HepG2 (cell line): ENCODE data around the gene DNAJC18. TPM values are rescaled to one million over a fixed set of nuclear protein-coding genes. Genes with fewer than 3 reads are reported as not detected.

Experiments used
- ATAC-seq: fragments of 200-7000 bp; cut with Tn5 transposase; 3 replicates; pipeline ENCODE4 v1.9.1; 2020; ENCODE audit warnings: mild to moderate bottlenecking, moderate library complexity
- BruUV-seq: library from RNA; stranded (reverse); fragments of 400-500 nt; replicated peaks from 2 replicates; lab custom pipeline; 2021; lab: Mats Ljungman, UMichigan
- CTCF ChIA-PET: fragments of 300-600 bp; formaldehyde crosslinking; extraction: SDS; loops from one replicate; lab custom pipeline; 2021; ENCODE audit warnings: low total read pairs, inconsistent platforms, low intra/inter-chr PET ratio; lab: Yijun Ruan, JAX
- POLR2A ChIA-PET: fragments of 350-600 bp; sonication (Branson Sonifier 250); formaldehyde crosslinking; loops from one replicate; lab custom pipeline; 2020; ENCODE audit warnings: antibody characterized with exemption, inconsistent platforms; lab: Yijun Ruan, JAX
- DNase-seq: peaks from one replicate; pipeline ENCODE4 v3.0.0-alpha.2; 2015; ENCODE audit warnings: low spot score
- FAIRE-seq: peaks from 3 replicates; lab custom pipeline; 2011; peaks lifted over from hg19 to GRCh38; lab: Jason Lieb, UNC
- H2AFZ ChIP-seq: one replicate; pipeline ENCODE4 v1.6.1; 2011; ENCODE audit warnings: low read length, inconsistent platforms
- H3K27ac ChIP-seq: fragments of 300-600 bp; 3 replicates; pipeline ENCODE4 v1.8.0; 2011; ENCODE audit warnings: mixed run types, mild to moderate bottlenecking, mixed read lengths, low read length, inconsistent platforms; ENCODE audit not compliant: insufficient read depth; ENCODE audit errors: extremely low read length
- H3K27me3 ChIP-seq, 2 experiments: fragments of 200-600 bp in 1 of 2; 2 replicates in 1 of 2; 3 replicates in 1 of 2; pipeline versions ENCODE4 v1.6.0 to v1.8.0; 2011; ENCODE audit warnings: low read length in 2 of 2, mild to moderate bottlenecking in 2 of 2, moderate library complexity in 2 of 2, inconsistent platforms in 1 of 2; ENCODE audit not compliant: insufficient read depth in 2 of 2, control insufficient read depth in 1 of 2
- H3K36me3 ChIP-seq, 2 experiments: fragments of 200-600 bp in 1 of 2; replicated peaks in 1 of 2; 2 replicates in 1 of 2; 3 replicates in 1 of 2; pipeline versions ENCODE4 v1.5.1 to v1.8.0; 2011; ENCODE audit warnings: low read length in 2 of 2, inconsistent platforms in 1 of 2; ENCODE audit not compliant: insufficient read depth in 2 of 2, control insufficient read depth in 1 of 2
- H3K4me1 ChIP-seq: 2 replicates; pipeline ENCODE4 v1.5.1; 2012; ENCODE audit warnings: low read length, inconsistent platforms; ENCODE audit not compliant: insufficient read depth
- H3K4me2 ChIP-seq: 2 replicates; pipeline ENCODE4 v1.6.0; 2011; ENCODE audit warnings: low read depth, low read length, inconsistent platforms
- H3K4me3 ChIP-seq, 3 experiments: fragments of 200-600 bp in 1 of 3; sonication (generic), shearing (Covaris generic) in 1 of 3; replicated peaks in 1 of 3; 2 replicates each; pipeline ENCODE4 v1.5.1; 2011 to 2016; ENCODE audit warnings: low read length in 3 of 3, inconsistent platforms in 2 of 3, low read depth in 2 of 3, mild to moderate bottlenecking in 2 of 3, control low read depth in 1 of 3, mixed read lengths in 1 of 3; ENCODE audit not compliant: insufficient read depth in 1 of 3
- H3K79me2 ChIP-seq: one replicate; pipeline ENCODE4 v1.6.1; 2011; ENCODE audit warnings: low read length, inconsistent platforms; ENCODE audit not compliant: insufficient read depth
- H3K9ac ChIP-seq: 2 replicates; pipeline ENCODE4 v1.6.0; 2011; ENCODE audit warnings: mild to moderate bottlenecking, low read depth, low read length, inconsistent platforms; ENCODE audit not compliant: insufficient read depth
- H3K9me3 ChIP-seq: 2 replicates; pipeline ENCODE4 v1.5.1; 2012; ENCODE audit warnings: mild to moderate bottlenecking, low read length
- H4K20me1 ChIP-seq: 2 replicates; pipeline ENCODE4 v1.6.0; 2011; ENCODE audit warnings: inconsistent platforms, mild to moderate bottlenecking, low read length, moderate library complexity; ENCODE audit not compliant: insufficient read depth
- CTCF ChIP-seq: sonication (generic); formaldehyde crosslinking; IDR thresholded peaks from 2 replicates; pipeline ENCODE4 v1.5.0; 2020; ENCODE audit warnings: mild to moderate bottlenecking, missing genetic modification reagents, moderate library complexity
- DMTF1 ChIP-seq: sonication (generic); formaldehyde crosslinking; IDR thresholded peaks from 2 replicates; pipeline ENCODE4 v1.4.0; 2020; ENCODE audit warnings: mild to moderate bottlenecking, missing genetic modification reagents
- FOSL2 ChIP-seq: sonication (generic); formaldehyde crosslinking; IDR thresholded peaks from 2 replicates; pipeline ENCODE4 v1.4.0; 2020; ENCODE audit warnings: missing genetic modification reagents
- FUBP1 ChIP-seq: sonication (generic); formaldehyde crosslinking; IDR thresholded peaks from 2 replicates; pipeline ENCODE4 v1.5.1; 2020; ENCODE audit warnings: missing genetic modification reagents, mild to moderate bottlenecking, borderline replicate concordance
- LCORL ChIP-seq, 2 experiments: fragments of 450-650 bp in 1 of 2; sonication (generic) in 1 of 2; formaldehyde crosslinking in 1 of 2; IDR thresholded peaks; 2 replicates each; pipeline versions ENCODE4 v1.5.0 to v1.6.1; 2017 to 2020; ENCODE audit warnings: antibody characterized with exemption in 1 of 2, missing genetic modification reagents in 1 of 2
- MEIS1 ChIP-seq: sonication (generic); formaldehyde crosslinking; IDR thresholded peaks from 2 replicates; pipeline ENCODE4 v1.9.0; 2021; ENCODE audit warnings: mild to moderate bottlenecking, missing genetic modification reagents, moderate library complexity, borderline replicate concordance
- RARA ChIP-seq: IDR thresholded peaks from 2 replicates; pipeline ENCODE4 v1.6.1; 2016; ENCODE audit warnings: missing genetic modification reagents, missing compliant biosample characterization
- RXRA ChIP-seq: sonication (generic); formaldehyde crosslinking; IDR thresholded peaks from 2 replicates; pipeline ENCODE4 v1.5.1; 2020; ENCODE audit warnings: missing genetic modification reagents
- SIN3B ChIP-seq: fragments of 150-350 bp; IDR thresholded peaks from 2 replicates; pipeline ENCODE4 v1.6.1; 2014; ENCODE audit warnings: low read length
- SPEN ChIP-seq: sonication (generic); formaldehyde crosslinking; IDR thresholded peaks from 2 replicates; pipeline ENCODE4 v1.5.1; 2020; ENCODE audit warnings: low read depth, mild to moderate bottlenecking, missing genetic modification reagents
- TFAP4 ChIP-seq: sonication (generic); IDR thresholded peaks from 2 replicates; pipeline ENCODE4 v1.6.1; 2016; ENCODE audit warnings: low read depth, borderline replicate concordance
- ZNF543 ChIP-seq: sonication (generic); formaldehyde crosslinking; IDR thresholded peaks from 2 replicates; pipeline ENCODE4 v1.4.0; 2020; ENCODE audit warnings: mild to moderate bottlenecking, missing genetic modification reagents
- ZNF615 ChIP-seq: sonication (generic); formaldehyde crosslinking; IDR thresholded peaks from 2 replicates; pipeline ENCODE4 v1.5.0; 2020; ENCODE audit warnings: mild to moderate bottlenecking, missing genetic modification reagents, borderline replicate concordance
- ZNF709 ChIP-seq: sonication (generic); formaldehyde crosslinking; IDR thresholded peaks from 2 replicates; pipeline ENCODE4 v1.5.0; 2020; ENCODE audit warnings: mild to moderate bottlenecking, missing genetic modification reagents
- ZSCAN22 ChIP-seq: sonication (generic); formaldehyde crosslinking; IDR thresholded peaks from 2 replicates; pipeline ENCODE4 v1.4.0; 2020; ENCODE audit warnings: mild to moderate bottlenecking, missing genetic modification reagents
- WGBS: methylation state at CpG from one replicate; pipeline ENCODE4 v1.1.6; 2017; ENCODE audit warnings: low lambda C conversion rate; 5-methylcytosine and 5-hydroxymethylcytosine counted together
- in situ Hi-C: cut with HindIII; loops from 2 replicates; pipeline ENCODE4 v1.10.0; 2017; ENCODE audit warnings: low pct_unique_long_range_greater_than_20kb; ENCODE audit not compliant: extremely low pct_ligation_motif_present
- intact Hi-C: fragments of 100-400 bp; cut with micrococcal nuclease; formaldehyde crosslinking; loops from one replicate; pipeline ENCODE4 v1.10.0; 2022; ENCODE audit not compliant: unreplicated experiment
- polyA plus RNA-seq, 8 experiments: library from polyadenylated mRNA; depleted of rRNA in 3 of 8; stranded (reverse) in 7 of 8; unstranded in 1 of 8; fragments of >200 nt; fragmentation: Illumina TruSeq in 4 of 8; extraction: Trizol in 4 of 8; gene quantifications; 2 replicates each; pipeline versions ENCODE4 v1.2.1 to v1.2.3, GENCODE V29; 2011 to 2016; ENCODE audit warnings: low read depth in 4 of 8, missing spikeins in 1 of 8, mixed read lengths in 1 of 8; ENCODE audit not compliant: insufficient read depth in 1 of 8
- total RNA-seq, 5 experiments: library from RNA; depleted of rRNA; stranded (reverse); fragments of >200 nt; fragmentation: Illumina TruSeq; extraction: Trizol; gene quantifications; 2 replicates each; pipeline ENCODE4 v1.2.3, GENCODE V29; 2016; ENCODE audit warnings: low read depth in 1 of 5

DNAJC18 gene
- total and polyA plus RNA-seq, 2 of the 13 experiments (the other 11 are each of a cell fraction or from before 2014, with no cell fraction given), result 6.5 to 6.6 TPM

- no peak for TF ChIP-seq FUBP1 (CRISPR knock-in tag)
Measured at GRCh38 chr5:139396691-139397090, 42.6 kb downstream of the DNAJC18 start (continued).

- no peaks in the 10 kb centered on the region for H3K79me2 ChIP-seq
- peaks cover 11% of the 10 kb centered on the region for H3K4me1 ChIP-seq
- H3K4me3 ChIP-seq, result no peak overlapping the region
- in situ Hi-C loops, result no loop called here
- H3K27me3 ChIP-seq, result no peaks in the 10 kb centered on the region
- H2AFZ ChIP-seq, result no peak overlapping the region
- BruUV-seq, result no TSS peak
- H4K20me1 ChIP-seq, result no peaks in the 10 kb centered on the region
- no peaks in the 10 kb centered on the region for H3K9me3 ChIP-seq
- WGBS, result 84% methylated on average over 6 of the region's 8 CpGs
- no peaks in the 10 kb centered on the region for H3K36me3 ChIP-seq
- peak; percentile 59 for ATAC-seq
- H3K27ac ChIP-seq, result no peak overlapping the region
- DNase-seq, result no peak
- ChIA-PET POLR2A (interaction anchor here (1.0 to 1.2 kb wide), 3 partner anchors 8 to 42 kb away, joined by 3 read pairs; partner anchors contain the start of genes SLC23A1 and SPATA24), CTCF (no interaction called here)
- no peak for FAIRE-seq
- intact Hi-C loops, result no loop called here
- H3K4me2 ChIP-seq, result no peak overlapping the region
- H3K9ac ChIP-seq, result no peak overlapping the region
- TF ChIP-seq TFAP4, result peak; percentile 35; the same call in 1 of the 2 replicates
- TF ChIP-seq SIN3B, result no peak
- no peak for TF ChIP-seq LCORL (IDR thresholded peaks at IDR 0.05)
- TF ChIP-seq LCORL (CRISPR knock-in tag; IDR thresholded peaks at IDR 0.05), result no peak
- peak; percentile 16; the same call in 1 of the 2 replicates for TF ChIP-seq CTCF
- no peak for TF ChIP-seq ZNF615 (CRISPR knock-in tag)
- TF ChIP-seq MEIS1 (CRISPR knock-in tag), result no peak
- TF ChIP-seq SPEN (CRISPR knock-in tag), result no peak
- TF ChIP-seq ZNF709 (CRISPR knock-in tag), result no peak
- no peak for TF ChIP-seq ZNF543 (CRISPR knock-in tag)
- no peak for TF ChIP-seq ZSCAN22 (CRISPR knock-in tag)
- peak; percentile 73 for TF ChIP-seq FOSL2 (CRISPR knock-in tag)
- peak; percentile 63 for TF ChIP-seq RXRA
- TF ChIP-seq DMTF1 (CRISPR knock-in tag), result no peak
- TF ChIP-seq RARA, result 0 out of 2 replicates have a peak, but pooled peaks have one; percentile 51
Measured at GRCh38 chr5:139395844-139396640, 43.3 kb downstream of the DNAJC18 start.
